ENCODE data around the gene POP5.
"Not testable (repeated sequence)": the region's sequence is repeated elsewhere in the genome, so short reads cannot be mapped to it uniquely, and the experiment has no call there.

Gene POP5

GRCh38 chr12:120580787-120581723 is at the start of gene POP5:
Gene POP5 (minus strand): TSS chr12:120581402. CDS start chr12:120581362, 40 bp downstream.
- DNase-seq (ENCODE audit: low spot score), result peak; percentile 97

GRCh38 chr12:120630104-120630892 is 49.1 kb upstream of the POP5 start:
- DNase-seq (ENCODE audit: low spot score), result no peak

- DNase-seq (ENCODE audit: low spot score), result no peak
These were observed 47.7 kb upstream of the POP5 start for GRCh38 chr12:120628919-120629318.

GRCh38 chr12:120625557-120626419 is 44.6 kb upstream of the POP5 start:
- no peak for DNase-seq (ENCODE audit: low spot score)

GRCh38 chr12:120620624-120621023 is 39.4 kb upstream of the POP5 start:
- DNase-seq (ENCODE audit: low spot score), result no peak

GRCh38 chr12:120618954-120619615 is 37.9 kb upstream of the POP5 start:
- DNase-seq (ENCODE audit: low spot score), result no peak

- not testable (repeated sequence) for DNase-seq (ENCODE audit: low spot score)
These were observed 36.6 kb upstream of the POP5 start for GRCh38 chr12:120617767-120618166.

- DNase-seq (ENCODE audit: low spot score), result not testable (repeated sequence)
These were observed 36.0 kb upstream of the POP5 start for GRCh38 chr12:120617193-120617592.

GRCh38 chr12:120614848-120615247 is 33.6 kb upstream of the POP5 start:
- no peak for DNase-seq (ENCODE audit: low spot score)

GRCh38 chr12:120611534-120611933 is 30.3 kb upstream of the POP5 start:
- DNase-seq (ENCODE audit: low spot score), result not testable (repeated sequence)

GRCh38 chr12:120610560-120610959 is 29.4 kb upstream of the POP5 start:
- DNase-seq (ENCODE audit: low spot score), result no peak

GRCh38 chr12:120602416-120602815 is 21.2 kb upstream of the POP5 start:
- DNase-seq (ENCODE audit: low spot score), result not testable (repeated sequence)

- no peak for DNase-seq (ENCODE audit: low spot score)
These were observed 18.7 kb upstream of the POP5 start for GRCh38 chr12:120599672-120600552.

GRCh38 chr12:120598674-120599463 is 17.7 kb upstream of the POP5 start:
- DNase-seq (ENCODE audit: low spot score), result peak; percentile 60

GRCh38 chr12:120597861-120598260 is 16.7 kb upstream of the POP5 start:
- no peak for DNase-seq (ENCODE audit: low spot score)

- DNase-seq (ENCODE audit: low spot score), result no peak
These were observed 15.7 kb upstream of the POP5 start for GRCh38 chr12:120596901-120597300.

GRCh38 chr12:120592121-120593049 is 11.2 kb upstream of the POP5 start:
- no peak for DNase-seq (ENCODE audit: low spot score)

GRCh38 chr12:120590741-120591407 is 9.7 kb upstream of the POP5 start:
- DNase-seq (ENCODE audit: low spot score), result no peak

Measured in GM03348 (cell line).